ENCODE measurements around the gene CDC42EP5.

CDC42EP5 gene

GRCh38 chr19:54430306-54431254 is 42.5 kb downstream of the CDC42EP5 start:
- peaks cover 40% of the 10 kb centered on the region for H3K4me1 Mint-ChIP-seq
- H3K9me3 Mint-ChIP-seq: no peaks in the 10 kb centered on the region
- peak overlapping the region; percentile 65 to 80 for H3K4me3 Mint-ChIP-seq
- no peak for DNase-seq
- ATAC-seq: peak; percentile 68
- H3K27ac Mint-ChIP-seq: peak overlapping the region in 1 of 2 donors; percentile 82
- peaks cover 46% of the 10 kb centered on the region for H3K27me3 Mint-ChIP-seq

GRCh38 chr19:54429545-54430227 is 43.4 kb downstream of the CDC42EP5 start:
- ATAC-seq: peak; percentile 24

GRCh38 chr19:54429176-54429495 is 44.0 kb downstream of the CDC42EP5 start:
- peak overlapping the region; percentile 46 to 55 for H3K27ac Mint-ChIP-seq
- H3K4me3 Mint-ChIP-seq: no peak overlapping the region
- H3K27me3 Mint-ChIP-seq: peaks cover 60% of the 10 kb centered on the region
- H3K4me1 Mint-ChIP-seq: peaks cover 29% of the 10 kb centered on the region
- no peak for DNase-seq
- ATAC-seq: no peak
- H3K9me3 Mint-ChIP-seq: no peaks in the 10 kb centered on the region

More at GRCh38 chr19:54429545-54430227, 43.4 kb downstream of the CDC42EP5 start:
- Mint-ChIP-seq H3K27ac (peak overlapping the region in 1 of 2 donors; percentile 55), H3K4me3 (peak overlapping the region in 1 of 2 donors; percentile 44), H3K27me3 (peaks cover 55% of the 10 kb centered on the region), H3K9me3 (no peaks in the 10 kb centered on the region), H3K4me1 (peaks cover 34% of the 10 kb centered on the region)
- DNase-seq: no peak

- Mint-ChIP-seq H3K4me3 (no peak overlapping the region), H3K4me1 (peaks cover 25% of the 10 kb centered on the region), H3K9me3 (no peaks in the 10 kb centered on the region), H3K27me3 (peaks cover 66% of the 10 kb centered on the region), H3K27ac (no peak overlapping the region)
- ATAC-seq: no peak
- DNase-seq: no peak
These were observed 44.5 kb downstream of the CDC42EP5 start for GRCh38 chr19:54428323-54429175.

- H3K4me1 Mint-ChIP-seq: peaks cover 25% of the 10 kb centered on the region
- H3K27me3 Mint-ChIP-seq: peaks cover 71% of the 10 kb centered on the region
- ATAC-seq: no peak
- H3K9me3 Mint-ChIP-seq: no peaks in the 10 kb centered on the region
- DNase-seq: no peak
- H3K4me3 Mint-ChIP-seq: no peak overlapping the region
- no peak overlapping the region for H3K27ac Mint-ChIP-seq
These were observed 45.5 kb downstream of the CDC42EP5 start for GRCh38 chr19:54427586-54427985.

GRCh38 chr19:54426291-54426931 is 46.7 kb downstream of the CDC42EP5 start:
- DNase-seq (no peak), ATAC-seq (peak; percentile 13)
- H3K9me3 Mint-ChIP-seq: no peaks in the 10 kb centered on the region
- H3K27ac Mint-ChIP-seq: no peak overlapping the region
- peaks cover 22% of the 10 kb centered on the region for H3K4me1 Mint-ChIP-seq
- peaks cover 71% of the 10 kb centered on the region for H3K27me3 Mint-ChIP-seq
- no peak overlapping the region for H3K4me3 Mint-ChIP-seq

GRCh38 chr19:54425382-54425723 is 47.7 kb downstream of the CDC42EP5 start:
- ATAC-seq: no peak
- no peaks in the 10 kb centered on the region for H3K9me3 Mint-ChIP-seq
- DNase-seq: no peak
- peak overlapping the region in 1 of 2 donors; percentile 48 for H3K27ac Mint-ChIP-seq
- peaks cover 71% of the 10 kb centered on the region for H3K27me3 Mint-ChIP-seq
- no peak overlapping the region for H3K4me3 Mint-ChIP-seq
- H3K4me1 Mint-ChIP-seq: peaks cover 13% of the 10 kb centered on the region

- Mint-ChIP-seq H3K9me3 (no peaks in the 10 kb centered on the region), H3K4me1 (peaks cover 8% of the 10 kb centered on the region), H3K4me3 (no peak overlapping the region), H3K27me3 (peaks cover 65% of the 10 kb centered on the region), H3K27ac (no peak overlapping the region)
- DNase-seq (no peak), ATAC-seq (no peak)
These were observed 48.3 kb downstream of the CDC42EP5 start for GRCh38 chr19:54424660-54425381.

- H3K27ac Mint-ChIP-seq: no peak overlapping the region
- H3K27me3 Mint-ChIP-seq: peaks cover 59% of the 10 kb centered on the region
- DNase-seq (no peak), ATAC-seq (no peak)
- peaks cover 4% of the 10 kb centered on the region for H3K4me1 Mint-ChIP-seq
- no peaks in the 10 kb centered on the region for H3K9me3 Mint-ChIP-seq
- no peak overlapping the region for H3K4me3 Mint-ChIP-seq
These were observed 48.9 kb downstream of the CDC42EP5 start for GRCh38 chr19:54424201-54424600.

GRCh38 chr19:54422136-54422535 is 51.0 kb downstream of the CDC42EP5 start:
- DNase-seq (no peak), ATAC-seq (no peak)
- no peak overlapping the region for H3K27ac Mint-ChIP-seq
- H3K4me3 Mint-ChIP-seq: no peak overlapping the region
- H3K9me3 Mint-ChIP-seq: no peaks in the 10 kb centered on the region
- peaks cover 15% of the 10 kb centered on the region for H3K4me1 Mint-ChIP-seq
- H3K27me3 Mint-ChIP-seq: peaks cover 48% of the 10 kb centered on the region

GRCh38 chr19:54421521-54421920 is 51.6 kb downstream of the CDC42EP5 start:
- DNase-seq (no peak), ATAC-seq (no peak)
- no peak overlapping the region for H3K27ac Mint-ChIP-seq
- no peak overlapping the region for H3K4me3 Mint-ChIP-seq
- no peaks in the 10 kb centered on the region for H3K9me3 Mint-ChIP-seq
- peaks cover 48% of the 10 kb centered on the region for H3K27me3 Mint-ChIP-seq
- H3K4me1 Mint-ChIP-seq: peaks cover 18% of the 10 kb centered on the region

GRCh38 chr19:54421169-54421516 is 52.0 kb downstream of the CDC42EP5 start:
- Mint-ChIP-seq H3K27ac (no peak overlapping the region), H3K4me1 (peaks cover 18% of the 10 kb centered on the region), H3K27me3 (peaks cover 46% of the 10 kb centered on the region), H3K9me3 (no peaks in the 10 kb centered on the region), H3K4me3 (no peak overlapping the region)
- ATAC-seq: no peak
- DNase-seq: no peak

GRCh38 chr19:54420383-54421168 is 52.5 kb downstream of the CDC42EP5 start:
- ATAC-seq: no peak
- H3K4me1 Mint-ChIP-seq: peaks cover 18% of the 10 kb centered on the region
- no peak overlapping the region for H3K4me3 Mint-ChIP-seq
- H3K9me3 Mint-ChIP-seq: no peaks in the 10 kb centered on the region
- peaks cover 46% of the 10 kb centered on the region for H3K27me3 Mint-ChIP-seq
- no peak overlapping the region for H3K27ac Mint-ChIP-seq
- DNase-seq: no peak

- H3K27me3 Mint-ChIP-seq: peaks cover 40% of the 10 kb centered on the region
These were observed 53.1 kb downstream of the CDC42EP5 start for GRCh38 chr19:54420068-54420382.

More at GRCh38 chr19:54420068-54420382, 53.1 kb downstream of the CDC42EP5 start:
- Mint-ChIP-seq H3K27ac (no peak overlapping the region), H3K4me3 (no peak overlapping the region), H3K4me1 (peaks cover 18% of the 10 kb centered on the region), H3K9me3 (no peaks in the 10 kb centered on the region)
- ATAC-seq (no peak), DNase-seq (no peak)
